Measurements from ENCODE around the gene TULP3. TPM values are rescaled to one million over a fixed set of nuclear protein-coding genes. Genes with fewer than 3 reads are reported as not detected.

Gene TULP3
- total and polyA plus RNA-seq, 2 of the 8 experiments (the other 6 are each of a cell fraction or from before 2014, with no cell fraction given): 18.4 to 21.2 TPM

DNA sequence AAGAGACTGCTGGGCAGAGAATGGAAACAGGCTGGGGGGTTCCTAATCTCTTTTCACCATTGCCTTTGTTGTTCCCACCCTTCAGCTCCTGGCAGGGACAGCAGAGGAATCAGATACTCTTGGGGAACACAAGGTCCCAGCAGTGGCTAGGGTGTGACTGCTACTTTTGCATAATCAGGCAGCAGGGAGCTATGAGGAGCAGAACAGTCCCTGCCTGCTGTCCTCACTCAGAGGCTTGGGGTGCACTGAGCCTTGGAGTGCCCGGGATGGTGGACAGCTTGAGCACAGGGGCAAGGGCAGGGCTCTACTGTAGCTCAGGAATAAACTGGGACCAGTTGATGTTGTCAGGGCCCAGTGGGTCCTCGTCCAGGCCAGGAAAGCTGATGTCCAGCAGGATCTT lies 32.4 kb upstream of the TULP3 start (continued):
- TF ChIP-seq, protein P1, sequence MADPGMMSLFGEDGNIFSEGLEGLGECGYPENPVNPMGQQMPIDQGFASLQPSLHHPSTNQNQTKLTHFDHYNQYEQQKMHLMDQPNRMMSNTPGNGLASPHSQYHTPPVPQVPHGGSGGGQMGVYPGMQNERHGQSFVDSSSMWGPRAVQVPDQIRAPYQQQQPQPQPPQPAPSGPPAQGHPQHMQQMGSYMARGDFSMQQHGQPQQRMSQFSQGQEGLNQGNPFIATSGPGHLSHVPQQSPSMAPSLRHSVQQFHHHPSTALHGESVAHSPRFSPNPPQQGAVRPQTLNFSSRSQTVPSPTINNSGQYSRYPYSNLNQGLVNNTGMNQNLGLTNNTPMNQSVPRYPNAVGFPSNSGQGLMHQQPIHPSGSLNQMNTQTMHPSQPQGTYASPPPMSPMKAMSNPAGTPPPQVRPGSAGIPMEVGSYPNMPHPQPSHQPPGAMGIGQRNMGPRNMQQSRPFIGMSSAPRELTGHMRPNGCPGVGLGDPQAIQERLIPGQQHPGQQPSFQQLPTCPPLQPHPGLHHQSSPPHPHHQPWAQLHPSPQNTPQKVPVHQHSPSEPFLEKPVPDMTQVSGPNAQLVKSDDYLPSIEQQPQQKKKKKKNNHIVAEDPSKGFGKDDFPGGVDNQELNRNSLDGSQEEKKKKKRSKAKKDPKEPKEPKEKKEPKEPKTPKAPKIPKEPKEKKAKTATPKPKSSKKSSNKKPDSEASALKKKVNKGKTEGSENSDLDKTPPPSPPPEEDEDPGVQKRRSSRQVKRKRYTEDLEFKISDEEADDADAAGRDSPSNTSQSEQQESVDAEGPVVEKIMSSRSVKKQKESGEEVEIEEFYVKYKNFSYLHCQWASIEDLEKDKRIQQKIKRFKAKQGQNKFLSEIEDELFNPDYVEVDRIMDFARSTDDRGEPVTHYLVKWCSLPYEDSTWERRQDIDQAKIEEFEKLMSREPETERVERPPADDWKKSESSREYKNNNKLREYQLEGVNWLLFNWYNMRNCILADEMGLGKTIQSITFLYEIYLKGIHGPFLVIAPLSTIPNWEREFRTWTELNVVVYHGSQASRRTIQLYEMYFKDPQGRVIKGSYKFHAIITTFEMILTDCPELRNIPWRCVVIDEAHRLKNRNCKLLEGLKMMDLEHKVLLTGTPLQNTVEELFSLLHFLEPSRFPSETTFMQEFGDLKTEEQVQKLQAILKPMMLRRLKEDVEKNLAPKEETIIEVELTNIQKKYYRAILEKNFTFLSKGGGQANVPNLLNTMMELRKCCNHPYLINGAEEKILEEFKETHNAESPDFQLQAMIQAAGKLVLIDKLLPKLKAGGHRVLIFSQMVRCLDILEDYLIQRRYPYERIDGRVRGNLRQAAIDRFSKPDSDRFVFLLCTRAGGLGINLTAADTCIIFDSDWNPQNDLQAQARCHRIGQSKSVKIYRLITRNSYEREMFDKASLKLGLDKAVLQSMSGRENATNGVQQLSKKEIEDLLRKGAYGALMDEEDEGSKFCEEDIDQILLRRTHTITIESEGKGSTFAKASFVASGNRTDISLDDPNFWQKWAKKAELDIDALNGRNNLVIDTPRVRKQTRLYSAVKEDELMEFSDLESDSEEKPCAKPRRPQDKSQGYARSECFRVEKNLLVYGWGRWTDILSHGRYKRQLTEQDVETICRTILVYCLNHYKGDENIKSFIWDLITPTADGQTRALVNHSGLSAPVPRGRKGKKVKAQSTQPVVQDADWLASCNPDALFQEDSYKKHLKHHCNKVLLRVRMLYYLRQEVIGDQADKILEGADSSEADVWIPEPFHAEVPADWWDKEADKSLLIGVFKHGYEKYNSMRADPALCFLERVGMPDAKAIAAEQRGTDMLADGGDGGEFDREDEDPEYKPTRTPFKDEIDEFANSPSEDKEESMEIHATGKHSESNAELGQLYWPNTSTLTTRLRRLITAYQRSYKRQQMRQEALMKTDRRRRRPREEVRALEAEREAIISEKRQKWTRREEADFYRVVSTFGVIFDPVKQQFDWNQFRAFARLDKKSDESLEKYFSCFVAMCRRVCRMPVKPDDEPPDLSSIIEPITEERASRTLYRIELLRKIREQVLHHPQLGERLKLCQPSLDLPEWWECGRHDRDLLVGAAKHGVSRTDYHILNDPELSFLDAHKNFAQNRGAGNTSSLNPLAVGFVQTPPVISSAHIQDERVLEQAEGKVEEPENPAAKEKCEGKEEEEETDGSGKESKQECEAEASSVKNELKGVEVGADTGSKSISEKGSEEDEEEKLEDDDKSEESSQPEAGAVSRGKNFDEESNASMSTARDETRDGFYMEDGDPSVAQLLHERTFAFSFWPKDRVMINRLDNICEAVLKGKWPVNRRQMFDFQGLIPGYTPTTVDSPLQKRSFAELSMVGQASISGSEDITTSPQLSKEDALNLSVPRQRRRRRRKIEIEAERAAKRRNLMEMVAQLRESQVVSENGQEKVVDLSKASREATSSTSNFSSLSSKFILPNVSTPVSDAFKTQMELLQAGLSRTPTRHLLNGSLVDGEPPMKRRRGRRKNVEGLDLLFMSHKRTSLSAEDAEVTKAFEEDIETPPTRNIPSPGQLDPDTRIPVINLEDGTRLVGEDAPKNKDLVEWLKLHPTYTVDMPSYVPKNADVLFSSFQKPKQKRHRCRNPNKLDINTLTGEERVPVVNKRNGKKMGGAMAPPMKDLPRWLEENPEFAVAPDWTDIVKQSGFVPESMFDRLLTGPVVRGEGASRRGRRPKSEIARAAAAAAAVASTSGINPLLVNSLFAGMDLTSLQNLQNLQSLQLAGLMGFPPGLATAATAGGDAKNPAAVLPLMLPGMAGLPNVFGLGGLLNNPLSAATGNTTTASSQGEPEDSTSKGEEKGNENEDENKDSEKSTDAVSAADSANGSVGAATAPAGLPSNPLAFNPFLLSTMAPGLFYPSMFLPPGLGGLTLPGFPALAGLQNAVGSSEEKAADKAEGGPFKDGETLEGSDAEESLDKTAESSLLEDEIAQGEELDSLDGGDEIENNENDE (IDR thresholded peaks at IDR 0.05; ENCODE audit: insufficient replicate concordance, low read length): no peak
- TF ChIP-seq CHD2 (IDR thresholded peaks at IDR 0.05; ENCODE audit: low read length) (no peak), EP300 (IDR thresholded peaks at IDR 0.05; ENCODE audit: borderline replicate concordance in 1 of 2, low read depth in 2 of 2, low read length in 2 of 2) (no peak), SRF (IDR thresholded peaks at IDR 0.05; ENCODE audit: low read depth, low read length) (no peak), HDAC2 (IDR thresholded peaks at IDR 0.05; ENCODE audit: borderline replicate concordance in 1 of 2, low read depth in 2 of 2, low read length in 2 of 2) (no peak), CREB1 (IDR thresholded peaks at IDR 0.05) (no peak)
- TF ChIP-seq, protein P2, sequence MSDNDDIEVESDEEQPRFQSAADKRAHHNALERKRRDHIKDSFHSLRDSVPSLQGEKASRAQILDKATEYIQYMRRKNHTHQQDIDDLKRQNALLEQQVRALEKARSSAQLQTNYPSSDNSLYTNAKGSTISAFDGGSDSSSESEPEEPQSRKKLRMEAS (IDR thresholded peaks at IDR 0.05): no peak
